ENCODE results near the gene CATSPERD. TPM values are rescaled to one million over a fixed set of nuclear protein-coding genes. Genes with fewer than 3 reads are reported as not detected.

The CATSPERD gene
- total and polyA plus RNA-seq, 9 of the 15 experiments (the other 6 are each of a cell fraction or from before 2014, with no cell fraction given) = not detected

GRCh38 chr19:5827891-5828660 lies 107.6 kb downstream of the CATSPERD start (continued):
- peak; percentile 98 for TF ChIP-seq JUND (IDR thresholded peaks at IDR 0.05; ENCODE audit: borderline replicate concordance, low read depth, low read length)
- TF ChIP-seq JUND (tag; IDR thresholded peaks at IDR 0.05; ENCODE audit: borderline replicate concordance, low read depth, low read length) = peak; percentile 93; the same call in 2 of the 3 replicates
- no peak for TF ChIP-seq SMAD2 (IDR thresholded peaks at IDR 0.05; ENCODE audit: low read depth, low read length)
- no peak for TF ChIP-seq MIER1 (IDR thresholded peaks at IDR 0.05; ENCODE audit: low read depth)
- no peak for TF ChIP-seq ELK3 (CRISPR knock-in tag; IDR thresholded peaks at IDR 0.05)
- peak; percentile 11; the same call in 1 of the 2 replicates for TF ChIP-seq ELF1 (tag; IDR thresholded peaks at IDR 0.05)
- no peak for TF ChIP-seq NR2C2 (CRISPR knock-in tag; IDR thresholded peaks at IDR 0.05)
- TF ChIP-seq NR2C2 (tag; IDR thresholded peaks at IDR 0.05) = peak; percentile 86
- no peak for TF ChIP-seq ZNF239 (CRISPR knock-in tag; IDR thresholded peaks at IDR 0.05)
- 0 out of 2 replicates have a peak, but pooled peaks have one; percentile 9 for TF ChIP-seq MAFK (IDR thresholded peaks at IDR 0.05; ENCODE audit: low read length)
- TF ChIP-seq BDP1 (IDR thresholded peaks at IDR 0.05; ENCODE audit: insufficient read depth, insufficient read length) = no peak
- TF ChIP-seq DACH1 (IDR thresholded peaks at IDR 0.05; ENCODE audit: partially characterized antibody) = peak; percentile 61
- peak; percentile 90; the same call in 1 of the 2 replicates for TF ChIP-seq POLR2AphosphoS2 (IDR thresholded peaks at IDR 0.05; ENCODE audit: low read length)
- TF ChIP-seq BMI1 (IDR thresholded peaks at IDR 0.05; ENCODE audit: low read length) = no peak
- TF ChIP-seq CREB3L1 (IDR thresholded peaks at IDR 0.05; ENCODE audit: borderline replicate concordance, low read depth) = peak; percentile 97
- peak; percentile 61 for TF ChIP-seq GMEB1 (CRISPR knock-in tag; IDR thresholded peaks at IDR 0.05)
- TF ChIP-seq HDAC2 (IDR thresholded peaks at IDR 0.05) = peak; percentile 63
- no peak for TF ChIP-seq SMC3 (conservative IDR thresholded peaks at IDR 0.05; ENCODE audit: insufficient read depth, low read depth, low read length)
- TF ChIP-seq BHLHE40 (IDR thresholded peaks at IDR 0.05; ENCODE audit: low read length) = peak; percentile 66
- TF ChIP-seq KLF10 (CRISPR knock-in tag; IDR thresholded peaks at IDR 0.05) = no peak
- TF ChIP-seq MXD1 (CRISPR knock-in tag; IDR thresholded peaks at IDR 0.05; ENCODE audit: borderline replicate concordance, poor library complexity, severe bottlenecking) = no peak
- peak; percentile 81 for TF ChIP-seq PCBP1 (IDR thresholded peaks at IDR 0.05; ENCODE audit: low read depth, low read length, poor library complexity, severe bottlenecking)
- no peak for TF ChIP-seq ZNF764 (CRISPR knock-in tag; IDR thresholded peaks at IDR 0.05; ENCODE audit: low read depth)
- TF ChIP-seq RAD21 (CRISPR knock-in tag; conservative IDR thresholded peaks at IDR 0.05 in 1 of 2, IDR thresholded peaks at IDR 0.05 in 1 of 2) = no peak

All from K562 (cell line).